NB4 (cell line): ENCODE measurements around the gene IL17D.

Experiments
- DNase-seq: peaks from one replicate; pipeline ENCODE4 v3.0.0; 2010; ENCODE audit warnings: low read depth
- H3K4me3 ChIP-seq: one replicate; pipeline ENCODE4 v1.5.1; 2011; ENCODE audit warnings: mild to moderate bottlenecking, low read depth, low read length, moderate library complexity
- CTCF ChIP-seq: IDR thresholded peaks from one replicate; pipeline ENCODE4 v1.5.1; 2012; ENCODE audit warnings: low read depth, low read length
- MYC ChIP-seq: IDR thresholded peaks from 2 replicates; pipeline ENCODE4 v1.6.1; 2011; ENCODE audit warnings: low read depth, low read length
- POLR2A ChIP-seq: IDR thresholded peaks from 2 replicates; pipeline ENCODE4 v1.6.1; 2011; ENCODE audit warnings: mild to moderate bottlenecking; ENCODE audit not compliant: insufficient read length; ENCODE audit errors: extremely low read depth
- TF ChIP-seq, protein P1 (sequence below): IDR thresholded peaks from 2 replicates; pipeline ENCODE4 v1.6.1; 2011; ENCODE audit warnings: low read depth, low read length

IL17D gene

DNA sequence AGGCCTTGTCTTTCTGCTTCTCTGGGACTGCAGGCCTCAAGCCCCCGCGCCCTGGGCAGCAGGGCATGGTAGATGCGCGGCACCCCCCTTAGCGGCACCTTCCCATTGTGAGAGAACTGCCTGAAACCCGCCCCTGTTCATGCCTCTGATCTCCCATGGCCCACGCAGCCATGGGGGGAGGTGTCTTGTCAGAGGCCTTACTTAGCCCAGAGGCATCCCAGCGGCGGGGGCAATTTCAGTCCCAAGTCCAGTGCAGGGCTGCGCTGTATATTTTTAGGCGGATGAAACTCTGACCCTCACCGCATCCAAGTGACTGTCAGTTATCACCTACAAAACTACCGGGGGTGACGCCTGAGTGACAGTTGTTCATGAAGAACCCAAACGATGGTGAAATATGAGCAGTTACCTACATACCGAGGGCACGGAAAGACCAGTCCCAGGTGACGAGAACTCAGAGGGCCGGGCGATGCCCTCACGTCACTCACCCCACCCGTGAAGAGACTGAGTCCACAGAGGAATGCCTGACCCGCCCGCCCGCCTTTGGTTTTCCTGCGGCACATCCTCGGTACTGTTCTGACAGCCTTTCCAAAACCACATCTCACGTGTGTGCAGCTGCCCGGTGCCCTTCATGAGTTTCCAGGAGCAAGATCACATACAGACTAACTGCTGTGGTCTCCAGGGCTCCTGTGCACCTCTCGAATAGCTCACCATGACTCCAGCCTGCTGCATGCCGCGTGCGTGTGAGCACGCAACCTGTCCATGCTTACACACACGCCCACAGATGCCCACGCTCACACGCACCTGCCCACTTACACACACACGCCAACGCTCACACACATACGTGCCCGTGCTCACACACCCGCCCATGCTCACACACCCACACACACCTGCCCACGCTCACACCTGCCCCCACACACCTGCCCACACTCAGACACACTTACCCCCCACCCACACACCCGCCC is 14.4 kb downstream of the IL17D start:
- TF ChIP-seq CTCF: no peak
- TF ChIP-seq MYC: no peak
- TF ChIP-seq, protein P1, sequence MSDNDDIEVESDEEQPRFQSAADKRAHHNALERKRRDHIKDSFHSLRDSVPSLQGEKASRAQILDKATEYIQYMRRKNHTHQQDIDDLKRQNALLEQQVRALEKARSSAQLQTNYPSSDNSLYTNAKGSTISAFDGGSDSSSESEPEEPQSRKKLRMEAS: no peak
- TF ChIP-seq POLR2A: no peak
- no peak for DNase-seq
- H3K4me3 ChIP-seq: no peak overlapping the region

DNA sequence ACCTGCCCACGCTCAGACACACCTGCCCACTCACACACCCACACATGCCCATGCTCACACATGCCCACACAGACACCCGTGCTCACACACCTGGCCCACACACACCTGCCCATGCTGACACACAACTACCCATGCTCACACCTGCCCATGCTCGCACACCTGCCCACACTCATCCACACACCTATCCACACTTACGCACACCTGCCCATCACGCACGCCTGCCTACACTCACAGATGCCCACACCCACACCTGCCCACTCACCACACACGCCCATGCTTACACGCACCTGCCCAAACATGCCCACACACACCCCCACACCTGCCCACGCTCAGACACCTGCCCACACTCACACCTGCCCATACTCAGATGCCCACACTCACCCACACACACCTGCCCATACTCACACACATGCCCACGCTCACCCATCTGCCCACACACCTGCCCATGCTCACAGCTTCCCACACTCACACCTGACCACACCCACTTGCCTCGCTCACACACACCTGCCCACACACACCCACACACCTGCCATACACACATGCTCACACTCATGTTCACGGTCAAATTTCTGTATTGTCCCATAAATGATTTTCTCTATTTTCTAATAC is 15.6 kb downstream of the IL17D start:
- DNase-seq: no peak
- no peak overlapping the region for H3K4me3 ChIP-seq
- TF ChIP-seq MYC: no peak

GRCh38 chr13:20719783-20720182 is 16.3 kb downstream of the IL17D start:
- no peak for DNase-seq
- TF ChIP-seq MYC (no peak), POLR2A (no peak), CTCF (no peak)

GRCh38 chr13:20720499-20720898 is 17.0 kb downstream of the IL17D start:
- no peak for TF ChIP-seq CTCF
- TF ChIP-seq, protein P1: no peak
- TF ChIP-seq MYC: no peak
- no peak for TF ChIP-seq POLR2A
- no peak for DNase-seq
- H3K4me3 ChIP-seq: no peak overlapping the region

More at GRCh38 chr13:20719783-20720182, 16.3 kb downstream of the IL17D start:
- H3K4me3 ChIP-seq: no peak overlapping the region

- no peak for DNase-seq
- no peak for TF ChIP-seq POLR2A
- no peak overlapping the region for H3K4me3 ChIP-seq
Measured at GRCh38 chr13:20721058-20721453, 17.6 kb downstream of the IL17D start.

DNA sequence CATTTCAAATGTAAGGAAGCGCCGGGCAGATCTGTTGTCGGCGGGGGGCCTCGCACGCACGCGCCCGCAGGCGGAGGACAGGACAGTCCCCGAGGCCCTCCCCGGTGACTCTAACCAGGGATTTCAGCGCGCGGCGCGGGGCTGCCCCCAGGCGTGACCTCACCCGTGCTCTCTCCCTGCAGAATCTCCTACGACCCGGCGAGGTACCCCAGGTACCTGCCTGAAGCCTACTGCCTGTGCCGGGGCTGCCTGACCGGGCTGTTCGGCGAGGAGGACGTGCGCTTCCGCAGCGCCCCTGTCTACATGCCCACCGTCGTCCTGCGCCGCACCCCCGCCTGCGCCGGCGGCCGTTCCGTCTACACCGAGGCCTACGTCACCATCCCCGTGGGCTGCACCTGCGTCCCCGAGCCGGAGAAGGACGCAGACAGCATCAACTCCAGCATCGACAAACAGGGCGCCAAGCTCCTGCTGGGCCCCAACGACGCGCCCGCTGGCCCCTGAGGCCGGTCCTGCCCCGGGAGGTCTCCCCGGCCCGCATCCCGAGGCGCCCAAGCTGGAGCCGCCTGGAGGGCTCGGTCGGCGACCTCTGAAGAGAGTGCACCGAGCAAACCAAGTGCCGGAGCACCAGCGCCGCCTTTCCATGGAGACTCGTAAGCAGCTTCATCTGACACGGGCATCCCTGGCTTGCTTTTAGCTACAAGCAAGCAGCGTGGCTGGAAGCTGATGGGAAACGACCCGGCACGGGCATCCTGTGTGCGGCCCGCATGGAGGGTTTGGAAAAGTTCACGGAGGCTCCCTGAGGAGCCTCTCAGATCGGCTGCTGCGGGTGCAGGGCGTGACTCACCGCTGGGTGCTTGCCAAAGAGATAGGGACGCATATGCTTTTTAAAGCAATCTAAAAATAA is 18.2 kb downstream of the IL17D start:
- H3K4me3 ChIP-seq: no peak overlapping the region
- TF ChIP-seq, protein P1: no peak
- TF ChIP-seq POLR2A (no peak), MYC (no peak), CTCF (no peak)
- no peak for DNase-seq
